Measurements from ENCODE around the gene RIMS4. TPM values are rescaled to one million over a fixed set of nuclear protein-coding genes. Genes with fewer than 3 reads are reported as not detected.

RIMS4 gene
- 9.4 TPM for polyA plus RNA-seq (2013, experiment 1 of 2)
- polyA plus RNA-seq (2013, experiment 2 of 2): 9.5 TPM

DNA sequence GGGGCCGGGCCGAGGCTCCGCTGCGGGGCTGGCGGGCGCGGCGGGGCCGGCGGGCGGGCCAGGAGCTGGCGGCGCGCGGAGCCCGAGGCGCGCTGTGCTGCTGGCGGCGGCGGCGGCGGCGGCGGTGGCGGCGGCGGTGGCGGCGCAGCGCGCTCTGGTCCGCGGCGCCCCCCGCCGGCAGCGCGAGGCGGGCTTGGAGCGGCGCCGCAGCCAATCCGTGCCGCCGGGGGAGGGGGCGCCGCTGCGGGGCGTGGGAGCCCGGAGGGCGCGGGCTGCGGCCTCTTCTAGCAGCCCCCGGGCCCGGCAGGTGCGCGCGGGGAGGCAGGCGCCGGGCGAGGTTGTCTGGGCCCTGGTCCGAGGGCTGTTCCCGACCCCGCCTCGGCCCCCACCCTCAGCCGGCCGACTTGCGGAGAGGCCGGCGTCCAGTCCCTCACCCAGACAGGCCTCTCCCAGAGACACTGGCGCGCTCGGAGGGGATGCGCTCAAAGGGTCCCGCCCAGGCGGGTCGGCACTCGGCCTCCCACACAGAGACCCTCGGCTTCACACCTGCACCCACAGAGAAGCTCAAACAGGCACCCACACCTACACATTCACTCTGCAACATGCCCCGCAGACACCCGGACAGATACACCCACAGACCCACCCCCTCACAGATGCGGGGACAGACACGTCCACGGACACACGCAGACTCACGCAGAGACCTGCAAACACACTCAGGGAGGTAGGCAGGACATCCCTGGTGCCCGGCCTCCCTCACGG is at the start of gene RIMS4:
Gene RIMS4 (minus strand): TSS at position 156 of the 759 bp plus-strand sequence. CDS start 275 bp downstream, outside the sequence.
- DNase-seq: peak; percentile 36
- no peak within 1 kb of the TSS for H3K4me3 ChIP-seq (ENCODE audit: low read length)
- peak within 1 kb of the TSS; percentile 20 for H3K9ac ChIP-seq (ENCODE audit: low read length)
- no peaks in the 10 kb centered on the region for H3K79me2 ChIP-seq (ENCODE audit: control insufficient read depth, insufficient read depth, low read length)
- H2BK15ac ChIP-seq (replicated peaks; ENCODE audit: low read depth): no peak within 1 kb of the TSS
- H3K4me2 ChIP-seq (ENCODE audit: low read length): peak within 1 kb of the TSS; percentile 70
- H3K23ac ChIP-seq (ENCODE audit: low read length): no peak within 1 kb of the TSS
- no peak within 1 kb of the TSS for H3K27ac ChIP-seq (ENCODE audit: low read depth, low read length)
- peak within 1 kb of the TSS; percentile 67 for H3K56ac ChIP-seq (ENCODE audit: low read length)
- H3K36me3 ChIP-seq (ENCODE audit: control insufficient read depth, insufficient read depth, low read length): no peaks in the 10 kb centered on the region
- peak within 1 kb of the TSS; percentile 70 for H3K18ac ChIP-seq (ENCODE audit: low read length)
- H3K4me1 ChIP-seq (ENCODE audit: control insufficient read depth, low read depth, low read length): no peaks in the 10 kb centered on the region
- no peak within 1 kb of the TSS for H4K8ac ChIP-seq (ENCODE audit: low read depth, low read length)
- peaks cover 11% of the 10 kb centered on the region for H3K27me3 ChIP-seq (ENCODE audit: insufficient read depth, low read length, poor library complexity)
- H4K5ac ChIP-seq (ENCODE audit: low read length): no peak within 1 kb of the TSS
- H2BK120ac ChIP-seq (ENCODE audit: low read depth, low read length): no peak within 1 kb of the TSS
- no peaks in the 10 kb centered on the region for H3K79me1 ChIP-seq (ENCODE audit: low read length)
- H2BK5ac ChIP-seq (ENCODE audit: low read length): no peak within 1 kb of the TSS
- H2AK5ac ChIP-seq (ENCODE audit: low read length): no peak within 1 kb of the TSS
- H3K4ac ChIP-seq (ENCODE audit: low read depth, low read length): no peak within 1 kb of the TSS
- WGBS (ENCODE audit: extremely low coverage, insufficient coverage, low lambda C conversion rate): no CpG with 5 or more reads among the region's 89 CpGs

DNA sequence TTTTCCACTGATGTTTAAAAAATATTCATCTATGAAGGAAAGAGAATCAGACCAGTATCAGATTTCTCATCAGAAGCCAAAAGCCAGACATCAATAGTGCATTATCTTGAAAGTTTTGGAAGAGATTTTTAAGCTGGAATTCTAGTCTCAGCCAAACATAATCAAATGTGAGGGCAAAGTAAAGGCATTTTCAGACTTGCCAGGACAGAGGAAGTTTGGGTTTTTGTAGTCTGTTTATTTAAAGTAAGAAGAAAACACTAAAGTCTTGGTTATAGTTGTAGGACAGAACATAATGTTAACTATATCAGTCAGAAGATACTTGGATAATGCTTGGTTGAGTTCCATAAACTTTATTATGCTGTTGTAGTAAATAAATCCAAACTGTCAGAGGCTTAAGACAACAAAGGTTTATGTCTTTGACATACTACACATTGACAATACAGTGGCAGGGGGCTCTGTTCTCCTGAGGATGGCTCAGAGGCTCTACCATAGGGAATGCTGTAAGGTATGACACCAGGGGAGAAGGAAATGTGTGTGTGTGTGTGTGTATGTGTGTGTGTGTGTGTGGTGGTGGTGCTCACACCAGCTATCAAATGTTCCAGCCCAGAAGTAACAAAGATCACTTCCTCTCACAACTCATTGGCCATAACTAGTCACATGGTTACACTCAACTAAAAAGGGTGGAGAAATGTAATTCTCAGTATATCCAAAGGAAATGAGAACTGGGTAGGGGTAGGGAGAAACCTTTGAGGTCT is 48.4 kb upstream of the RIMS4 start:
- Histone ChIP-seq H3K79me2 (ENCODE audit: control insufficient read depth, insufficient read depth, low read length) (no peaks in the 10 kb centered on the region), H3K79me1 (ENCODE audit: low read length) (no peaks in the 10 kb centered on the region), H3K4me2 (ENCODE audit: low read length) (no peak overlapping the region), H3K4me3 (ENCODE audit: low read length) (no peak overlapping the region), H3K27ac (ENCODE audit: low read depth, low read length) (no peak overlapping the region), H3K4ac (ENCODE audit: low read depth, low read length) (no peak overlapping the region), H3K23ac (ENCODE audit: low read length) (no peak overlapping the region), H3K27me3 (ENCODE audit: insufficient read depth, low read length, poor library complexity) (no peaks in the 10 kb centered on the region), H4K8ac (ENCODE audit: low read depth, low read length) (no peak overlapping the region), H4K5ac (ENCODE audit: low read length) (no peak overlapping the region), H3K56ac (ENCODE audit: low read length) (no peak overlapping the region), H3K4me1 (ENCODE audit: control insufficient read depth, low read depth, low read length) (no peaks in the 10 kb centered on the region), H3K36me3 (ENCODE audit: control insufficient read depth, insufficient read depth, low read length) (no peaks in the 10 kb centered on the region), H3K18ac (ENCODE audit: low read length) (no peak overlapping the region), H2BK15ac (replicated peaks; ENCODE audit: low read depth) (no peak overlapping the region), H3K9ac (ENCODE audit: low read length) (no peak overlapping the region), H2BK5ac (ENCODE audit: low read length) (no peak overlapping the region), H2BK120ac (ENCODE audit: low read depth, low read length) (no peak overlapping the region), H2AK5ac (ENCODE audit: low read length) (no peak overlapping the region)
- peak; percentile 65 for DNase-seq

DNA sequence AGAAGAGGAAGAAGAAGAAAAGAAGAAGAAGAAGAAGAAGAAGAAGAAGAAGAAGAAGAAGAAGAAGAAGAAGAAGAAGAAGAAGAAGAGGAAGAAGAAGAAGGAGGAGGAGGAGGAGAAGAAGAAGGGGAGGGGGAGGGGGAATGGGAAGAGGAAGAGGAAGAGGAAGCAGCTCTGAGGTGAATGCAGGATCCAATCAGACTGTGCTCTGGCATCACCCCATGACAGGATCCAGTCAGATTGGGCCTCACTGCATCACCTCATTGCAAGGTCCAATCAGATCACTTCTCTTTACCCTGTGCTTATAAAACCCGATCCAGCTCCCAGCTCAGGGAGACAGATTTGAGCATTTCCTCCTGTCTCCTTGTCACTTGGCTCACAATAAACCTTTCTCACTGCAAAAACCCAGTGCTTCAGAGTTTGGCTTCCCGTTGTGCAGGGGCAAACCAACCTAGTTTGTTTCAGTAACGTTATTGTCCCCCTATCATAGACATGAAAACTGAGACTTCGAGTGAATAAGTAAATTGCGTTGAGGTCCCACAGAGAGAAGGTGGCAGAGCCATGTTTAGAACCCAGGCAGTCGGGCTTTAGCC is 46.6 kb upstream of the RIMS4 start:
- Histone ChIP-seq H3K18ac (ENCODE audit: low read length) (no peak overlapping the region), H3K27me3 (ENCODE audit: insufficient read depth, low read length, poor library complexity) (no peaks in the 10 kb centered on the region), H4K8ac (ENCODE audit: low read depth, low read length) (no peak overlapping the region), H3K79me1 (ENCODE audit: low read length) (no peaks in the 10 kb centered on the region), H2AK5ac (ENCODE audit: low read length) (no peak overlapping the region), H3K4me2 (ENCODE audit: low read length) (no peak overlapping the region), H3K4me1 (ENCODE audit: control insufficient read depth, low read depth, low read length) (no peaks in the 10 kb centered on the region), H3K56ac (ENCODE audit: low read length) (no peak overlapping the region), H3K9ac (ENCODE audit: low read length) (no peak overlapping the region), H3K4me3 (ENCODE audit: low read length) (no peak overlapping the region), H3K27ac (ENCODE audit: low read depth, low read length) (no peak overlapping the region), H4K5ac (ENCODE audit: low read length) (no peak overlapping the region), H3K36me3 (ENCODE audit: control insufficient read depth, insufficient read depth, low read length) (no peaks in the 10 kb centered on the region), H2BK5ac (ENCODE audit: low read length) (no peak overlapping the region), H3K79me2 (ENCODE audit: control insufficient read depth, insufficient read depth, low read length) (no peaks in the 10 kb centered on the region), H3K4ac (ENCODE audit: low read depth, low read length) (no peak overlapping the region), H3K23ac (ENCODE audit: low read length) (no peak overlapping the region), H2BK15ac (replicated peaks; ENCODE audit: low read depth) (no peak overlapping the region), H2BK120ac (ENCODE audit: low read depth, low read length) (no peak overlapping the region)
- no CpG with 5 or more reads among the region's 6 CpGs for whole genome bisulfite sequencing (ENCODE audit: extremely low coverage, insufficient coverage, low lambda C conversion rate)
- peak; percentile 26 for DNase-seq

GRCh38 chr20:44856442-44856841 is 46.1 kb upstream of the RIMS4 start:
- no peaks in the 10 kb centered on the region for H3K36me3 ChIP-seq (ENCODE audit: control insufficient read depth, insufficient read depth, low read length)
- H3K79me2 ChIP-seq (ENCODE audit: control insufficient read depth, insufficient read depth, low read length): no peaks in the 10 kb centered on the region
- no peak overlapping the region for H2AK5ac ChIP-seq (ENCODE audit: low read length)
- no peak overlapping the region for H3K4me3 ChIP-seq (ENCODE audit: low read length)
- no CpG with 5 or more reads among the region's 2 CpGs for WGBS (ENCODE audit: extremely low coverage, insufficient coverage, low lambda C conversion rate)
- H3K18ac ChIP-seq (ENCODE audit: low read length): no peak overlapping the region
- H2BK15ac ChIP-seq (replicated peaks; ENCODE audit: low read depth): no peak overlapping the region
- no peaks in the 10 kb centered on the region for H3K4me1 ChIP-seq (ENCODE audit: control insufficient read depth, low read depth, low read length)
- H3K4ac ChIP-seq (ENCODE audit: low read depth, low read length): no peak overlapping the region
- peak; percentile 34 for DNase-seq
- no peaks in the 10 kb centered on the region for H3K79me1 ChIP-seq (ENCODE audit: low read length)
- H3K56ac ChIP-seq (ENCODE audit: low read length): no peak overlapping the region
- H3K9ac ChIP-seq (ENCODE audit: low read length): no peak overlapping the region
- H3K27me3 ChIP-seq (ENCODE audit: insufficient read depth, low read length, poor library complexity): no peaks in the 10 kb centered on the region
- H3K23ac ChIP-seq (ENCODE audit: low read length): no peak overlapping the region
- H2BK120ac ChIP-seq (ENCODE audit: low read depth, low read length): no peak overlapping the region
- H4K8ac ChIP-seq (ENCODE audit: low read depth, low read length): no peak overlapping the region
- H3K4me2 ChIP-seq (ENCODE audit: low read length): no peak overlapping the region
- no peak overlapping the region for H2BK5ac ChIP-seq (ENCODE audit: low read length)
- no peak overlapping the region for H4K5ac ChIP-seq (ENCODE audit: low read length)
- no peak overlapping the region for H3K27ac ChIP-seq (ENCODE audit: low read depth, low read length)

DNA sequence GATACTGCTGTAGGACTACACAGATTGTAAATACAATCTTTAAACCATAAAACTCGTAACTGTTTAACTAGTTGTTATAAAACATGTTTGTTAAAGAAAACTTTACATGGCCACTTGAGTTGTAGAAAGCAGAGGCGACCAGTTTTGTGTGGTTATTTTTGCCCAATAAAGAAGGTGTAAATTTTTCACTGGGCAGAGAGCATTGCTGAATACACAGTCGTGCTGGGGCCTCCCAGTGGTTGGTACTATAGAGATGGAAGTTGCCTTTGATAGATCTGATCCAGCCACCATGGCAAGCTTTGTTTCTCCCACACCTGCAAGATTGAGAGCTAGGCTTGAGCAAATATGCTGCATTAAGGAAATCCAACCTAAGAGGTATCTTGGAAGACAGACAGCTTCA is 41.2 kb upstream of the RIMS4 start:
- Histone ChIP-seq H2BK5ac (ENCODE audit: low read length) (no peak overlapping the region), H2AK5ac (ENCODE audit: low read length) (no peak overlapping the region), H3K4me2 (ENCODE audit: low read length) (no peak overlapping the region), H3K27me3 (ENCODE audit: insufficient read depth, low read length, poor library complexity) (no peaks in the 10 kb centered on the region), H3K4me1 (ENCODE audit: control insufficient read depth, low read depth, low read length) (no peaks in the 10 kb centered on the region), H3K27ac (ENCODE audit: low read depth, low read length) (no peak overlapping the region), H4K5ac (ENCODE audit: low read length) (no peak overlapping the region), H4K8ac (ENCODE audit: low read depth, low read length) (no peak overlapping the region), H2BK120ac (ENCODE audit: low read depth, low read length) (no peak overlapping the region), H3K79me1 (ENCODE audit: low read length) (no peaks in the 10 kb centered on the region), H3K79me2 (ENCODE audit: control insufficient read depth, insufficient read depth, low read length) (no peaks in the 10 kb centered on the region), H3K9ac (ENCODE audit: low read length) (no peak overlapping the region), H3K4me3 (ENCODE audit: low read length) (no peak overlapping the region), H3K18ac (ENCODE audit: low read length) (no peak overlapping the region), H3K56ac (ENCODE audit: low read length) (no peak overlapping the region), H3K4ac (ENCODE audit: low read depth, low read length) (no peak overlapping the region), H3K36me3 (ENCODE audit: control insufficient read depth, insufficient read depth, low read length) (no peaks in the 10 kb centered on the region), H2BK15ac (replicated peaks; ENCODE audit: low read depth) (no peak overlapping the region), H3K23ac (ENCODE audit: low read length) (no peak overlapping the region)
- DNase-seq: no peak
- no CpG with 5 or more reads among the region's 3 CpGs for WGBS (ENCODE audit: extremely low coverage, insufficient coverage, low lambda C conversion rate)
